SU-DHL-6 (cell line): ENCODE results near the gene TUFT1.

Experiments used
- CTCF ChIP-seq: fragments of 200-600 bp; sonication (generic); IDR thresholded peaks from one replicate; pipeline ENCODE4 v1.5.1; 2017; ENCODE audit warnings: antibody characterized with exemption, mild to moderate bottlenecking, low read length, moderate library complexity; ENCODE audit not compliant: insufficient read depth, poor library complexity, severe bottlenecking
- EZH2phosphoT487 ChIP-seq: fragments of 200-600 bp; sonication (generic), shearing (Covaris generic); conservative IDR thresholded peaks from 2 replicates; pipeline ENCODE4 v1.6.1; 2018; ENCODE audit warnings: mild to moderate bottlenecking, antibody characterized with exemption, low read length, moderate library complexity, mixed read lengths

- no peak for TF ChIP-seq CTCF
- no peak for TF ChIP-seq EZH2phosphoT487
Observed at GRCh38 chr1:151549199-151549598, 9.1 kb downstream of the TUFT1 start.
